GM23248 (cell line): ENCODE data around the gene NSUN7.

Source experiments
- EZH2 ChIP-seq: fragments of 200-600 bp; sonication (generic); IDR thresholded peaks from 2 replicates; pipeline ENCODE4 v1.6.1; 2018; ENCODE audit warnings: antibody characterized with exemption, mild to moderate bottlenecking; ENCODE audit not compliant: insufficient read depth, poor library complexity, severe bottlenecking
- EZH2phosphoT487 ChIP-seq: fragments of 200-600 bp; sonication (generic); IDR thresholded peaks from 2 replicates; pipeline ENCODE4 v1.6.1; 2018; ENCODE audit warnings: antibody characterized with exemption, moderate library complexity, mild to moderate bottlenecking, low read depth; ENCODE audit not compliant: insufficient read depth

DNA sequence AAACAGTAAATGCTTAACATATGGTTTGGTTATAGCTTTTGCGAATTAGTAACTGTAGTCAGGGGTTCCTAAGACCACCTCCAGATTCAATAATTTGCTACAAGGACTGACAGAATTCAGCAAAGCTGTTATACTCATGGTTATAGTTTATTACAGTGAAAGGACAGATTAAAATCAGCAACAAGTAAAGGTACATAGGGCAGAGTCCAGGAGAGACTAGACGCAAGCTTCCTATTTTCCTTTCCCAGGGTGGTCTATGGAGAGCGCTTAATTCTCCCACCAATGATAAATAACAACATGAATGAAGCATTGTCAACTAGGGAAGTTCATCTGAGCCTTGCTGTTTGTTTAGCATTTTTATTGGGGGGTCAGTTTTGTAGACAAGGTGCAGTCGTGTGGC lies 5.9 kb downstream of the NSUN7 start:
- TF ChIP-seq EZH2 (no peak), EZH2phosphoT487 (no peak)
